BLaER1 (cell line): Measurements from ENCODE around the gene UBASH3A.
A peak's percentile ranks its signal among the peaks of the same experiment; 100 is the strongest.

Experiments
- H3K27ac ChIP-seq: shearing (Covaris generic); formaldehyde crosslinking; 2 replicates; pipeline ENCODE4 v1.8.1; 2022
- H3K27me3 ChIP-seq: shearing (Covaris generic); formaldehyde crosslinking; 2 replicates; pipeline ENCODE4 v1.8.1; 2022
- H3K36me3 ChIP-seq: shearing (Covaris generic); formaldehyde crosslinking; 2 replicates; pipeline ENCODE4 v1.8.1; 2022
- H3K4me1 ChIP-seq: shearing (Covaris generic); formaldehyde crosslinking; 2 replicates; pipeline ENCODE4 v1.8.1; 2022
- H3K4me2 ChIP-seq: shearing (Covaris generic); formaldehyde crosslinking; 2 replicates; pipeline ENCODE4 v1.8.1; 2022
- H3K4me3 ChIP-seq: shearing (Covaris generic); formaldehyde crosslinking; 2 replicates; pipeline ENCODE4 v1.8.1; 2022
- H3K9ac ChIP-seq: shearing (Covaris generic); formaldehyde crosslinking; 2 replicates; pipeline ENCODE4 v1.8.1; 2022
- H3K9me3 ChIP-seq: shearing (Covaris generic); formaldehyde crosslinking; 2 replicates; pipeline ENCODE4 v1.8.1; 2022
- H4K20me1 ChIP-seq: shearing (Covaris generic); formaldehyde crosslinking; 2 replicates; pipeline ENCODE4 v1.8.1; 2022
- Cebpa-rat ChIP-seq: shearing (Covaris generic); IDR thresholded peaks from 2 replicates; pipeline ENCODE4 v1.8.1; 2022

Gene UBASH3A

DNA sequence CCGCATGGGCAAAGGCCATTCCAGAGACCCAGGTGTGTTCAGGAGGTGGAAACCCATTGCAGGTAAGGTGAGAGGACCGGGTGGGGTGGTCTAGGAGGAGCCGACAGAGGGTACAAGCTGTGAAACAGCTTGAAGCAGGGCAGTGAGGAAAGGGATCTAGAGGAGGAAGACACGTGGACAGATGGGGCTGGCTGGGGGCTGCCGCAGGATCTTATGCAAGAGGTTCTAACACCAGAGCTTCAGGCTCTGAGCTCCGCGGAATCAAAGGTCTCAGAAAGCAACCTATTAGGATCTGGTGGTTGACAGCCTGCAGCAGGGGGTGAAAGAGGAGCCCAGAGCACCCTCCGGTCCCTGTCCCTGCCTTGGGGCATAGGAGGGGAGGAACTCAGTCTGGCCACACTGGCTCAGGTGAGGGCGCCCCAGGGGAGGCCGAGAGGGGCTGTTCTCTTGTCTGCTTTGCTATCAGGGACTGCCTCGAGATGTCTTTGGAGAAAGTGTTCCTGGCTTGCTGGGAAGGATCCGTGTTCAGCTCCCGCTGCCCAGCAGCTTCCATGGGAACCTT lies 39.3 kb upstream of the UBASH3A start:
- Histone ChIP-seq H3K27me3 (no peaks in the 10 kb centered on the region), H3K27ac (no peak overlapping the region), H3K36me3 (no peaks in the 10 kb centered on the region), H3K4me1 (peaks cover 64% of the 10 kb centered on the region), H3K4me3 (no peak overlapping the region), H3K9me3 (peaks cover 9% of the 10 kb centered on the region), H3K4me2 (no peak overlapping the region), H3K9ac (no peak overlapping the region), H4K20me1 (no peaks in the 10 kb centered on the region)
- TF ChIP-seq Cebpa-rat, result no peak

DNA sequence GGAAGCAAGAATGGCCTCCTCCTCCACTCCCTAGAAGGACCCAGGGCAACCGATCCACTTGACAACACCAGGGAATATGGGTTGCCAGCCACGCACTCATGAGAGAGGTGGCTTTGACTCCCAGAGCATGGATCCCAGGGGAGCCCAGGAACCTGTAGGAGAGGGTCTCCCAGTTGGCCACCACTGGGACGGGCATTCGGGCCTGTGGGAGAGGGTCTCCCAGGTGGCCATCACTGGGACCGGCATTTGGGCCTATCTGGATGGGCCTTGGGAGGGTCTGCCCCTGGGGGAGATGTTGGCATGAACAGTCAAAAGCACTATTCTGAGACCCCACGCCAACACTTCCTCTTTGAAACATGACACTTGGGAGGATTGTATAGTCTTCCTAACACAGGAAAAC lies 37.9 kb upstream of the UBASH3A start:
- Histone ChIP-seq H3K9me3 (no peaks in the 10 kb centered on the region), H3K4me2 (peak overlapping the region; percentile 81), H3K4me1 (peaks cover 77% of the 10 kb centered on the region), H3K27ac (no peak overlapping the region), H3K4me3 (no peak overlapping the region), H3K9ac (no peak overlapping the region), H3K36me3 (no peaks in the 10 kb centered on the region), H3K27me3 (no peaks in the 10 kb centered on the region), H4K20me1 (no peaks in the 10 kb centered on the region)
- TF ChIP-seq Cebpa-rat, result no peak

DNA sequence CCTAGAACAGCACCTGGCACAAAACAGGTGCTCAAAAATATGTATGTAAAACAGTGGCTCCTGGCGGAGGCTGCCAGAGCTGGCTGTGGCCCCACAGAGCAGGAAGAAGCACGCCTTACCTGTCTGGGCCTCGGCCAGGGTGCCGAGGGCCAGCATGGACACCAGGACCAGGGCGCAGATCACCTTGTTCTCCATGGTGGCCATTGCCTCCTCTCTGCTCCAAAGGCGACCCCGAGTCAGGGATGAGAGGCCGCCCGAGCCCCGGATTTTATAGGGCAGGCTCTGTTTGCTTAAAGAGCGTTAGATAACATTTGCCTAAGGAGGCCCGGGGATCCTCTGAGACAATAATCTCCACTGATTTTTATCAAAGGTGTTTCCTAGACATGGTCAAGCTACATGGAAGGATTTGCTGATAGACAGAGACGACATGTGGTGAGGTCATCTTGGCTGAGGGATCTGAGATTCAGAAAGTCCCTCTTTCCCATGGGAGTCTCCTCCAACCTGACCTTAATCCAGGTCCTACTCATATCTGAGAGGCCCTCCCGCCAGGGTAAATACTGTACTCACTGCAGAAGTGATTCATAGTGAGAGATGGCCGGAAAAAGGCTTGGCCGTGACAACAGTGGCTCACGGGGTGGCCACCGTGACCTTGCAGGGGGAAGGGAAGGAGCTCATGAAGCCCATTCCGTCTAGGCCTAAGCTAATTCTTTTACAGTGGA lies 37.3 kb upstream of the UBASH3A start, which contains the start of gene TFF1:
Gene TFF1, minus strand, starts transcription at position 244 of the 719 bp plus-strand sequence. Its CDS starts 40 bp downstream, at position 204.
- H3K27ac ChIP-seq, result no peak within 1 kb of the TSS
- H3K9me3 ChIP-seq, result no peaks in the 10 kb centered on the region
- H3K27me3 ChIP-seq, result no peaks in the 10 kb centered on the region
- no peaks in the 10 kb centered on the region for H4K20me1 ChIP-seq
- TF ChIP-seq Cebpa-rat, result no peak
- H3K9ac ChIP-seq, result no peak within 1 kb of the TSS
- H3K4me2 ChIP-seq, result peak within 1 kb of the TSS; percentile 81
- peaks cover 79% of the 10 kb centered on the region for H3K4me1 ChIP-seq
- no peak within 1 kb of the TSS for H3K4me3 ChIP-seq
- no peaks in the 10 kb centered on the region for H3K36me3 ChIP-seq

GRCh38 chr21:42367367-42368165 lies 36.1 kb upstream of the UBASH3A start:
- Histone ChIP-seq H3K9ac (no peak overlapping the region), H3K4me1 (peaks cover 79% of the 10 kb centered on the region), H3K9me3 (no peaks in the 10 kb centered on the region), H4K20me1 (no peaks in the 10 kb centered on the region), H3K4me2 (no peak overlapping the region), H3K36me3 (no peaks in the 10 kb centered on the region), H3K27ac (no peak overlapping the region), H3K27me3 (no peaks in the 10 kb centered on the region), H3K4me3 (no peak overlapping the region)
- TF ChIP-seq Cebpa-rat, result no peak; the same call in 1 of the 2 replicates

- Histone ChIP-seq H3K9me3 (no peaks in the 10 kb centered on the region), H3K9ac (no peak overlapping the region), H3K4me1 (peaks cover 82% of the 10 kb centered on the region), H3K36me3 (no peaks in the 10 kb centered on the region), H3K4me2 (peak overlapping the region; percentile 88), H4K20me1 (no peaks in the 10 kb centered on the region), H3K27me3 (no peaks in the 10 kb centered on the region), H3K4me3 (no peak overlapping the region), H3K27ac (peak overlapping the region; percentile 53)
- TF ChIP-seq Cebpa-rat, result no peak
Observed at GRCh38 chr21:42369821-42370220, 33.9 kb upstream of the UBASH3A start.

DNA sequence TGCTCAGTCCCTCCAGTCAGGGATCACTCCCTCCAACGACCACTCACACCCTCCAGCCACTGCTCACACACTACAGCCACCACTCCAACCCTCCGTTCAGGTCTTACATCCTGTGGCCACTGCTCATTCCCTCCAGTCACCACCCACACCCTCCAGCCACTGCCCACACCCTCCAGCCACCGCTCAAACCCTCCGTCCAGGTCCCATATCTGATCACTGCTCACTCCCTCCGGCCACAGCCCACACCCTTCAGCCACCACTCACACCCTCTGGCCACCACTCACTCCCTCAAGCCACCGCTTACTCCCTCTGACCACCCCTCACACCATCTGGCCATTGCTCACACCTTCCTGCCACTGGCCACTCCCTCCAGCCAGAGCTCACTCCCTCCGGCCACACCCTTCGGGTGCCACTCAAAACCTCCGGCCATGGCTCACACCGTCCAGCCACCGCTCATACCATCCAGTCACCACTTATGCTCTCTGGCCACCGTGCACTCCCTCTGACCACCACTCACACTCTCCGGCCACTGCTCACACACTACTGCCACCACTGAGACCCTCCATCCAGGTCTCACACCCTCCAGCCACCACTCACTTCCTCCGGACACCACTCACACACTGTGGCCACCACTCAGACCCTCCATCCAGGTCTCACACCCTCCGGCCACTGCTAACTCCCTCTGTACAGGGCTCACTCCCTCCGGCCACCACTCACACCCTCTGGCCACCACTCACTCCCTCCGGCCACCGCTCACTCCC lies 32.6 kb upstream of the UBASH3A start:
- Histone ChIP-seq H4K20me1 (no peaks in the 10 kb centered on the region), H3K4me3 (no peak overlapping the region), H3K27ac (peak overlapping the region; percentile 53; the same call in 1 of the 2 replicates), H3K9me3 (no peaks in the 10 kb centered on the region), H3K36me3 (no peaks in the 10 kb centered on the region), H3K27me3 (no peaks in the 10 kb centered on the region), H3K4me1 (peaks cover 71% of the 10 kb centered on the region), H3K9ac (no peak overlapping the region), H3K4me2 (peak overlapping the region; percentile 88)
- TF ChIP-seq Cebpa-rat, result no peak

GRCh38 chr21:42373196-42373907 lies 30.4 kb upstream of the UBASH3A start:
- 0 out of 2 replicates have a peak overlapping the region, but pooled peaks have one; percentile 14 for H3K27ac ChIP-seq
- H3K9ac ChIP-seq, result peak overlapping the region; percentile 32; the same call in 1 of the 2 replicates
- no peaks in the 10 kb centered on the region for H3K36me3 ChIP-seq
- peak overlapping the region; percentile 6; the same call in 1 of the 2 replicates for H3K4me3 ChIP-seq
- no peaks in the 10 kb centered on the region for H3K27me3 ChIP-seq
- no peak for TF ChIP-seq Cebpa-rat
- H3K9me3 ChIP-seq, result no peaks in the 10 kb centered on the region
- peaks cover 60% of the 10 kb centered on the region for H3K4me1 ChIP-seq
- H4K20me1 ChIP-seq, result no peaks in the 10 kb centered on the region
- peak overlapping the region; percentile 88 for H3K4me2 ChIP-seq

GRCh38 chr21:42373908-42374455 lies 29.7 kb upstream of the UBASH3A start:
- Histone ChIP-seq H3K4me3 (no peak overlapping the region), H3K9ac (no peak overlapping the region), H3K27ac (0 out of 2 replicates have a peak overlapping the region, but pooled peaks have one; percentile 14), H3K4me2 (peak overlapping the region; percentile 88), H3K4me1 (peaks cover 66% of the 10 kb centered on the region), H3K9me3 (no peaks in the 10 kb centered on the region), H3K36me3 (no peaks in the 10 kb centered on the region), H3K27me3 (no peaks in the 10 kb centered on the region), H4K20me1 (no peaks in the 10 kb centered on the region)
- TF ChIP-seq Cebpa-rat, result no peak
